WTC11 (cell line): ENCODE results near the gene C12orf43.

ENCODE experiments used
- CTCF ChIP-seq: fragments of 200-600 bp; IDR thresholded peaks from 2 replicates; pipeline ENCODE4 v1.8.0; 2022; ENCODE audit warnings: antibody characterized with exemption
- NR2C2 ChIP-seq: sonication (generic); formaldehyde crosslinking; IDR thresholded peaks from 2 replicates; pipeline ENCODE4 v1.8.0; 2022; ENCODE audit warnings: mild to moderate bottlenecking, missing genetic modification reagents
- TP53 ChIP-seq: sonication (generic); formaldehyde crosslinking; IDR thresholded peaks from 2 replicates; pipeline ENCODE4 v1.8.1; 2023; ENCODE audit warnings: mild to moderate bottlenecking, missing genetic modification reagents
- ZNF263 ChIP-seq: sonication (generic); formaldehyde crosslinking; IDR thresholded peaks from 2 replicates; pipeline ENCODE4 v1.8.1; 2022; ENCODE audit warnings: low read depth, mild to moderate bottlenecking, moderate library complexity, missing genetic modification reagents
- ZNF317 ChIP-seq: sonication (generic); formaldehyde crosslinking; IDR thresholded peaks from 2 replicates; pipeline ENCODE4 v1.8.1; 2023; ENCODE audit warnings: low read depth, mild to moderate bottlenecking, moderate library complexity, missing genetic modification reagents, borderline replicate concordance
- ZNF416 ChIP-seq: fragments of 250-450 bp; sonication (Bioruptor Pico); IDR thresholded peaks from 2 replicates; pipeline ENCODE4 v1.9.0; 2021; ENCODE audit warnings: mild to moderate bottlenecking, inconsistent platforms
- TF ChIP-seq, protein P1 (sequence below): sonication (generic); formaldehyde crosslinking; IDR thresholded peaks from 2 replicates; pipeline ENCODE4 v1.8.1; 2023; ENCODE audit warnings: mild to moderate bottlenecking, missing genetic modification reagents, borderline replicate concordance
- TF ChIP-seq, protein P2 (sequence below): sonication (generic); formaldehyde crosslinking; IDR thresholded peaks from 2 replicates; pipeline ENCODE4 v1.8.0; 2022; ENCODE audit warnings: mild to moderate bottlenecking, missing genetic modification reagents

GRCh38 chr12:121013715-121014114 is 2.6 kb downstream of the C12orf43 start:
- TF ChIP-seq CTCF (no peak), ZNF416 (CRISPR knock-in tag) (no peak), NR2C2 (CRISPR knock-in tag) (no peak), TP53 (CRISPR knock-in tag) (no peak), ZNF317 (no peak), ZNF263 (CRISPR knock-in tag) (no peak)
- TF ChIP-seq, protein P1, sequence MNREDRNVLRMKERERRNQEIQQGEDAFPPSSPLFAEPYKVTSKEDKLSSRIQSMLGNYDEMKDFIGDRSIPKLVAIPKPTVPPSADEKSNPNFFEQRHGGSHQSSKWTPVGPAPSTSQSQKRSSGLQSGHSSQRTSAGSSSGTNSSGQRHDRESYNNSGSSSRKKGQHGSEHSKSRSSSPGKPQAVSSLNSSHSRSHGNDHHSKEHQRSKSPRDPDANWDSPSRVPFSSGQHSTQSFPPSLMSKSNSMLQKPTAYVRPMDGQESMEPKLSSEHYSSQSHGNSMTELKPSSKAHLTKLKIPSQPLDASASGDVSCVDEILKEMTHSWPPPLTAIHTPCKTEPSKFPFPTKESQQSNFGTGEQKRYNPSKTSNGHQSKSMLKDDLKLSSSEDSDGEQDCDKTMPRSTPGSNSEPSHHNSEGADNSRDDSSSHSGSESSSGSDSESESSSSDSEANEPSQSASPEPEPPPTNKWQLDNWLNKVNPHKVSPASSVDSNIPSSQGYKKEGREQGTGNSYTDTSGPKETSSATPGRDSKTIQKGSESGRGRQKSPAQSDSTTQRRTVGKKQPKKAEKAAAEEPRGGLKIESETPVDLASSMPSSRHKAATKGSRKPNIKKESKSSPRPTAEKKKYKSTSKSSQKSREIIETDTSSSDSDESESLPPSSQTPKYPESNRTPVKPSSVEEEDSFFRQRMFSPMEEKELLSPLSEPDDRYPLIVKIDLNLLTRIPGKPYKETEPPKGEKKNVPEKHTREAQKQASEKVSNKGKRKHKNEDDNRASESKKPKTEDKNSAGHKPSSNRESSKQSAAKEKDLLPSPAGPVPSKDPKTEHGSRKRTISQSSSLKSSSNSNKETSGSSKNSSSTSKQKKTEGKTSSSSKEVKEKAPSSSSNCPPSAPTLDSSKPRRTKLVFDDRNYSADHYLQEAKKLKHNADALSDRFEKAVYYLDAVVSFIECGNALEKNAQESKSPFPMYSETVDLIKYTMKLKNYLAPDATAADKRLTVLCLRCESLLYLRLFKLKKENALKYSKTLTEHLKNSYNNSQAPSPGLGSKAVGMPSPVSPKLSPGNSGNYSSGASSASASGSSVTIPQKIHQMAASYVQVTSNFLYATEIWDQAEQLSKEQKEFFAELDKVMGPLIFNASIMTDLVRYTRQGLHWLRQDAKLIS (CRISPR knock-in tag), result no peak
- TF ChIP-seq, protein P2, sequence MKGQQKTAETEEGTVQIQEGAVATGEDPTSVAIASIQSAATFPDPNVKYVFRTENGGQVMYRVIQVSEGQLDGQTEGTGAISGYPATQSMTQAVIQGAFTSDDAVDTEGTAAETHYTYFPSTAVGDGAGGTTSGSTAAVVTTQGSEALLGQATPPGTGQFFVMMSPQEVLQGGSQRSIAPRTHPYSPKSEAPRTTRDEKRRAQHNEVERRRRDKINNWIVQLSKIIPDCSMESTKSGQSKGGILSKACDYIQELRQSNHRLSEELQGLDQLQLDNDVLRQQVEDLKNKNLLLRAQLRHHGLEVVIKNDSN, result no peak
